Measurements from ENCODE around the gene PLCB3.

Gene PLCB3

DNA sequence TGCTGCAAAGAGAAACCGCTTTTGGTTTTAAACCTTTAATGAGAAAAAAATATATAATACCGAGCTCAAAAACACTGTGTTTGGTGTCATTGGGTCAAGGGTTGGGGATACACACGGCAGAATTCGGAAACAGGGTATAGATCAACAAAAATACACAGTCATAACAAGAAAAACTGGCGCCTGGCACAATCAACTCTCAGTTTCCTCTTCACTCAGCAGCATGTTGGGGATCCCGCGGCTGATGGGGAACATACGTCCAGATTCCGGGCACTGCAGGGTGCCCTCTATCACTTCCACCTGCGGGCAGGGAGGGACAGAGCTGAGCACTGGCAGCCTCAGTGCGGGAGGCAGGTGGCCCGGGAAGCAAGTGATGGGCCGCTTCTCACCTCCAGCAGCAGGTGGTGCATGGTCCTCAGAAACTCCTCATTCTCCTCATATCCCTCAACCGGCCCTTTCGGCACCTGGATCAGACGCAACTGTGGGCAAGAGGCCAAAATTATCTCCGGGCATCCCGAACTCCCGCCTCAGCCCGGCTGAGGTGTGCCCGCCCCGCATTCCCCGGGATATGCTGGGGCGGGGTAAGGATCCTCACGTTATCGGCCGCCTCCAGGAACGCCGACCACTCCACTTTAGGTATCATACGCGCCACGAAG, 65.5 kb downstream of the PLCB3 start:
- Histone ChIP-seq H3K9me3 (ENCODE audit: insufficient read depth, low read length) (no peaks in the 10 kb centered on the region), H3K4me1 (ENCODE audit: low read length) (peaks cover 14% of the 10 kb centered on the region), H2AFZ (ENCODE audit: low read depth, low read length) (no peak overlapping the region)

DNA sequence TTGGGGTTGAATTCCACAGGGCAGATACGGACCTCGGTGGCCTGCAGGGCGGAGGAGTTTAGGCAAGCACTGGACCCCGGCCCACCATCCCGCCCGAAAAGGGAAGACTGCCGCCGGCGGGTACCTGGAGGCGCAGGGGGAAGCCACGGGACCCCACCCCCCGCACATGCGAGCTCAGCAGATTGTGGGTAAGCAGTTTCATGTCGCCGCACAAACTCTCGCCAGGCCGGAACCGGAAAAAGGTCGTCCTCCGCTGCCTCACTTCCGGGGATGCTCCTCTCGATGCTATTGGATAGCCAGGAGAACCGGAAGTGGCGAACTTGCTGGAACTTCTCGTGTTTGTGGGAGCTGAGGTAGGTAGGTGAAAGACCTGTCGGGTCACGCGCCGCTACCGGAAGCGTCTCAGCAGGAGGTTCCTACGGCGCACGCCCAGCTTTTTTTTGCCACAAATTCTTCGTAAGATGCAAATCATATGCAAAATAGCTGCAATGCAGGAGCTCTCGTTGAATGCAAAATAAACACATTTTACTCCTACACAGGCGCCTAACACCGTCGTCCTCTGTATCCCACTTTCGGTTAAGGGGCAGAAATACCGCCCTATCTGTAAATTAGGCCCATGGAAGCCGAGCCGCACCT, 66.1 kb downstream of the PLCB3 start, which contains the start of gene TRMT112:
TRMT112 (minus strand) TSS at position 235 of the 636 bp plus-strand sequence; CDS start at position 202, 33 bp downstream.
- no peak for TF ChIP-seq EZH2phosphoT487 (IDR thresholded peaks at IDR 0.05; ENCODE audit: low read depth)
- TF ChIP-seq, protein P1, sequence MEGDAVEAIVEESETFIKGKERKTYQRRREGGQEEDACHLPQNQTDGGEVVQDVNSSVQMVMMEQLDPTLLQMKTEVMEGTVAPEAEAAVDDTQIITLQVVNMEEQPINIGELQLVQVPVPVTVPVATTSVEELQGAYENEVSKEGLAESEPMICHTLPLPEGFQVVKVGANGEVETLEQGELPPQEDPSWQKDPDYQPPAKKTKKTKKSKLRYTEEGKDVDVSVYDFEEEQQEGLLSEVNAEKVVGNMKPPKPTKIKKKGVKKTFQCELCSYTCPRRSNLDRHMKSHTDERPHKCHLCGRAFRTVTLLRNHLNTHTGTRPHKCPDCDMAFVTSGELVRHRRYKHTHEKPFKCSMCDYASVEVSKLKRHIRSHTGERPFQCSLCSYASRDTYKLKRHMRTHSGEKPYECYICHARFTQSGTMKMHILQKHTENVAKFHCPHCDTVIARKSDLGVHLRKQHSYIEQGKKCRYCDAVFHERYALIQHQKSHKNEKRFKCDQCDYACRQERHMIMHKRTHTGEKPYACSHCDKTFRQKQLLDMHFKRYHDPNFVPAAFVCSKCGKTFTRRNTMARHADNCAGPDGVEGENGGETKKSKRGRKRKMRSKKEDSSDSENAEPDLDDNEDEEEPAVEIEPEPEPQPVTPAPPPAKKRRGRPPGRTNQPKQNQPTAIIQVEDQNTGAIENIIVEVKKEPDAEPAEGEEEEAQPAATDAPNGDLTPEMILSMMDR (IDR thresholded peaks at IDR 0.05; ENCODE audit: low read depth, low read length): no peak
- H2AFZ ChIP-seq (ENCODE audit: low read depth, low read length): peak within 1 kb of the TSS; percentile 52; the same call in 1 of the 2 replicates

More for the DNA sequence above, 65.5 kb downstream of the PLCB3 start:
- peak overlapping the region; percentile 72 for H3K4me2 ChIP-seq (ENCODE audit: low read length)
- H3K27me3 ChIP-seq (ENCODE audit: low read depth, low read length): no peaks in the 10 kb centered on the region
- no peaks in the 10 kb centered on the region for H4K20me1 ChIP-seq (ENCODE audit: insufficient read depth, low read length)
- H3K79me2 ChIP-seq (ENCODE audit: low read length): peaks cover 50% of the 10 kb centered on the region
- H3K4me3 ChIP-seq (ENCODE audit: low read length): peak overlapping the region; percentile 85
- peak overlapping the region; percentile 93 for H3K27ac ChIP-seq (ENCODE audit: low read length)
- TF ChIP-seq EZH2phosphoT487 (IDR thresholded peaks at IDR 0.05; ENCODE audit: low read depth): no peak
- TF ChIP-seq, protein P1 (IDR thresholded peaks at IDR 0.05; ENCODE audit: low read depth, low read length): no peak; the same call in 1 of the 2 replicates
- peak overlapping the region; percentile 90 for H3K9ac ChIP-seq (ENCODE audit: low read length)
- H3K36me3 ChIP-seq (replicated peaks; ENCODE audit: low read depth, low read length): peaks cover 16% of the 10 kb centered on the region

DNA sequence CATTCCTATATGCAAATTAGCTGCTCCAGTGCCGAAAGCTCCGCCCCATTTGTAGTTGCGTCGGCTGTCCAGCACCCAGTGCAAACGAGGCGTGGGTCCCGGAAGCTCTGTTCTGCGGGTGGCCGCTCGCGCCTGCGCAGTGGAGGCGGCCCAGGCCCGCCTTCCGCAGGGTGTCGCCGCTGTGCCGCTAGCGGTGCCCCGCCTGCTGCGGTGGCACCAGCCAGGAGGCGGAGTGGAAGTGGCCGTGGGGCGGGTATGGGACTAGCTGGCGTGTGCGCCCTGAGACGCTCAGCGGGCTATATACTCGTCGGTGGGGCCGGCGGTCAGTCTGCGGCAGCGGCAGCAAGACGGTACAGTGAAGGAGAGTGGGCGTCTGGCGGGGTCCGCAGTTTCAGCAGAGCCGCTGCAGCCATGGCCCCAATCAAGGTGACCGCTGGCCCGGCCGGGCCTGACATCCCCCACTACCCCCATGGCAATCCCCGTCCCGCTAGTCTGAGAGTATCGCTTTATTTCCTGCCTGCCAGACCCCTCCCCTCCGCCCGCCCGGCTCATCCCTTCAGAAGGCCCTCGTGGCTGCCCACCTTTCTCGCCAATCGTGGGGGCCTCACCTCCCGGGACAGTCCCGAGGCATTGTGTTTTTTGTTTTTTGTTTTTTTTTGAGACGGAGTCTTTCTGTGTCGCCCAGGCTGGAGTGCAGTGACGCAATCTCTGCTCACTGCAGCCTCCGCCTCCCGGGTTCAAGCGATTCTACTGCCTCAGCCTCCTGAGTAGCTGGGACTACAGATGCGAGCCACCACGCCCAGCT, 66.8 kb downstream of the PLCB3 start, which contains the start of gene PRDX5:
PRDX5 (plus strand) TSS at position 161 of the 805 bp plus-strand sequence; CDS start at position 256, 95 bp downstream.
- H3K36me3 ChIP-seq (replicated peaks; ENCODE audit: low read depth, low read length): peaks cover 22% of the 10 kb centered on the region
- TF ChIP-seq EZH2phosphoT487 (IDR thresholded peaks at IDR 0.05; ENCODE audit: low read depth): no peak
- TF ChIP-seq, protein P1 (IDR thresholded peaks at IDR 0.05; ENCODE audit: low read depth, low read length): peak; percentile 57
- H2AFZ ChIP-seq (ENCODE audit: low read depth, low read length): peak within 1 kb of the TSS; percentile 52; the same call in 1 of the 2 replicates

More for the DNA sequence above, 66.1 kb downstream of the PLCB3 start, which contains the start of gene TRMT112:
- peaks cover 48% of the 10 kb centered on the region for H3K79me2 ChIP-seq (ENCODE audit: low read length)
- no peaks in the 10 kb centered on the region for H3K9me3 ChIP-seq (ENCODE audit: insufficient read depth, low read length)
- peak within 1 kb of the TSS; percentile 93 for H3K27ac ChIP-seq (ENCODE audit: low read length)
- no peaks in the 10 kb centered on the region for H3K27me3 ChIP-seq (ENCODE audit: low read depth, low read length)
- peak within 1 kb of the TSS; percentile 72 for H3K4me2 ChIP-seq (ENCODE audit: low read length)
- H3K4me1 ChIP-seq (ENCODE audit: low read length): peaks cover 14% of the 10 kb centered on the region
- peak within 1 kb of the TSS; percentile 85 for H3K4me3 ChIP-seq (ENCODE audit: low read length)
- H3K9ac ChIP-seq (ENCODE audit: low read length): peak within 1 kb of the TSS; percentile 90
- H3K36me3 ChIP-seq (replicated peaks; ENCODE audit: low read depth, low read length): peaks cover 18% of the 10 kb centered on the region
- no peaks in the 10 kb centered on the region for H4K20me1 ChIP-seq (ENCODE audit: insufficient read depth, low read length)

More for the DNA sequence above, 66.8 kb downstream of the PLCB3 start, which contains the start of gene PRDX5:
- peaks cover 14% of the 10 kb centered on the region for H3K4me1 ChIP-seq (ENCODE audit: low read length)
- peaks cover 41% of the 10 kb centered on the region for H3K79me2 ChIP-seq (ENCODE audit: low read length)
- H4K20me1 ChIP-seq (ENCODE audit: insufficient read depth, low read length): no peaks in the 10 kb centered on the region
- H3K9ac ChIP-seq (ENCODE audit: low read length): peak within 1 kb of the TSS; percentile 90
- no peaks in the 10 kb centered on the region for H3K27me3 ChIP-seq (ENCODE audit: low read depth, low read length)
- H3K4me2 ChIP-seq (ENCODE audit: low read length): peak within 1 kb of the TSS; percentile 72
- H3K4me3 ChIP-seq (ENCODE audit: low read length): peak within 1 kb of the TSS; percentile 85
- H3K9me3 ChIP-seq (ENCODE audit: insufficient read depth, low read length): no peaks in the 10 kb centered on the region
- peak within 1 kb of the TSS; percentile 93 for H3K27ac ChIP-seq (ENCODE audit: low read length)

Data from OCI-LY3 (cell line).